Activated CD4-positive, alpha-beta memory T cell treated with anti-CD3 and anti-CD28 coated beads, Interleukin-2, amount 10 ng/mL, durations not matched to agents 7 days and 5 days (primary cell): ENCODE measurements around the gene THBD. TPM values are rescaled to one million over a fixed set of nuclear protein-coding genes. Genes with fewer than 3 reads are reported as not detected.

ENCODE experiments used
- CTCF ChIA-PET: fragments of 350-600 bp; sonication (Branson Sonifier 250); formaldehyde crosslinking; loops from one replicate; lab custom pipeline; 2021; ENCODE audit warnings: antibody characterized with exemption, inconsistent platforms; lab: Charles Lee
- POLR2A ChIA-PET: fragments of 350-600 bp; sonication (Branson Sonifier 250); formaldehyde crosslinking; loops from one replicate; lab custom pipeline; 2021; ENCODE audit warnings: antibody characterized with exemption; lab: Charles Lee
- DNase-seq: peaks from one replicate; pipeline ENCODE4 v3.0.0-alpha.2; 2020
- H3K27ac Mint-ChIP-seq: one replicate; pipeline ENCODE4 v1.8.0; 2021; ENCODE audit warnings: mild to moderate bottlenecking, mixed read lengths
- H3K27me3 Mint-ChIP-seq: one replicate; pipeline ENCODE4 v1.8.0; 2021; ENCODE audit warnings: mixed read lengths
- H3K36me3 Mint-ChIP-seq: one replicate; pipeline ENCODE4 v1.8.0; 2021; ENCODE audit warnings: low read depth, mixed read lengths
- H3K4me1 Mint-ChIP-seq: one replicate; pipeline ENCODE4 v1.8.0; 2021; ENCODE audit warnings: mixed read lengths
- H3K4me3 Mint-ChIP-seq: one replicate; pipeline ENCODE4 v1.8.0; 2021; ENCODE audit warnings: mild to moderate bottlenecking, mixed read lengths
- H3K9me3 Mint-ChIP-seq: one replicate; pipeline ENCODE4 v1.8.0; 2021; ENCODE audit warnings: mixed read lengths
- total RNA-seq, 2 experiments: library from RNA; stranded (reverse); gene quantifications; one replicate each; pipeline ENCODE4 v1.2.3, GENCODE V29; 2021

Gene THBD
- total RNA-seq, 2 experiments from 2014 or later: not detected

GRCh38 chr20:23081263-23081819 is 31.9 kb upstream of the THBD start:
- H3K4me3 Mint-ChIP-seq: no peak overlapping the region
- DNase-seq: no peak
- H3K27ac Mint-ChIP-seq: no peak overlapping the region
- CTCF ChIA-PET: no interaction called here
- H3K4me1 Mint-ChIP-seq: peaks cover 11% of the 10 kb centered on the region
- H3K36me3 Mint-ChIP-seq: no peaks in the 10 kb centered on the region
- no peaks in the 10 kb centered on the region for H3K9me3 Mint-ChIP-seq
- POLR2A ChIA-PET: no interaction called here
- H3K27me3 Mint-ChIP-seq: peaks cover 18% of the 10 kb centered on the region

GRCh38 chr20:23080521-23080920 is 31.0 kb upstream of the THBD start:
- H3K4me1 Mint-ChIP-seq: peaks cover 8% of the 10 kb centered on the region
- no peak overlapping the region for H3K27ac Mint-ChIP-seq
- CTCF ChIA-PET: no interaction called here
- H3K4me3 Mint-ChIP-seq: no peak overlapping the region
- H3K36me3 Mint-ChIP-seq: no peaks in the 10 kb centered on the region
- H3K9me3 Mint-ChIP-seq: no peaks in the 10 kb centered on the region
- DNase-seq: no peak
- POLR2A ChIA-PET: no interaction called here
- H3K27me3 Mint-ChIP-seq: peaks cover 18% of the 10 kb centered on the region

GRCh38 chr20:23079926-23080325 is 30.5 kb upstream of the THBD start:
- peaks cover 18% of the 10 kb centered on the region for H3K27me3 Mint-ChIP-seq
- no peak overlapping the region for H3K4me3 Mint-ChIP-seq
- ChIA-PET CTCF (no interaction called here), POLR2A (no interaction called here)
- H3K4me1 Mint-ChIP-seq: peaks cover 8% of the 10 kb centered on the region
- H3K36me3 Mint-ChIP-seq: no peaks in the 10 kb centered on the region
- DNase-seq: no peak
- no peaks in the 10 kb centered on the region for H3K9me3 Mint-ChIP-seq
- H3K27ac Mint-ChIP-seq: no peak overlapping the region

GRCh38 chr20:23079016-23079351 is 29.5 kb upstream of the THBD start:
- peaks cover 18% of the 10 kb centered on the region for H3K27me3 Mint-ChIP-seq
- DNase-seq: no peak
- H3K27ac Mint-ChIP-seq: no peak overlapping the region
- no peak overlapping the region for H3K4me3 Mint-ChIP-seq
- ChIA-PET CTCF (no interaction called here), POLR2A (no interaction called here)
- no peaks in the 10 kb centered on the region for H3K36me3 Mint-ChIP-seq
- H3K9me3 Mint-ChIP-seq: no peaks in the 10 kb centered on the region
- peaks cover 8% of the 10 kb centered on the region for H3K4me1 Mint-ChIP-seq

- H3K27ac Mint-ChIP-seq: no peak overlapping the region
- CTCF ChIA-PET: no interaction called here
- peaks cover 8% of the 10 kb centered on the region for H3K4me1 Mint-ChIP-seq
- no peaks in the 10 kb centered on the region for H3K36me3 Mint-ChIP-seq
- no peaks in the 10 kb centered on the region for H3K9me3 Mint-ChIP-seq
- DNase-seq: no peak
- POLR2A ChIA-PET: no interaction called here
- no peak overlapping the region for H3K4me3 Mint-ChIP-seq
- peaks cover 18% of the 10 kb centered on the region for H3K27me3 Mint-ChIP-seq
Measured at GRCh38 chr20:23078351-23079015, 29.0 kb upstream of the THBD start.

- Mint-ChIP-seq H3K27ac (no peak overlapping the region), H3K27me3 (peaks cover 17% of the 10 kb centered on the region), H3K9me3 (no peaks in the 10 kb centered on the region), H3K4me1 (peaks cover 3% of the 10 kb centered on the region), H3K4me3 (no peak overlapping the region), H3K36me3 (no peaks in the 10 kb centered on the region)
- ChIA-PET POLR2A (no interaction called here), CTCF (no interaction called here)
- no peak for DNase-seq
Measured at GRCh38 chr20:23077277-23077676, 27.8 kb upstream of the THBD start.

- no peaks in the 10 kb centered on the region for H3K4me1 Mint-ChIP-seq
- no peaks in the 10 kb centered on the region for H3K36me3 Mint-ChIP-seq
- DNase-seq: no peak
- H3K27ac Mint-ChIP-seq: no peak overlapping the region
- H3K27me3 Mint-ChIP-seq: peaks cover 11% of the 10 kb centered on the region
- no peaks in the 10 kb centered on the region for H3K9me3 Mint-ChIP-seq
- H3K4me3 Mint-ChIP-seq: no peak overlapping the region
- POLR2A ChIA-PET: no interaction called here
- CTCF ChIA-PET: no interaction called here
Measured at GRCh38 chr20:23074052-23074451, 24.6 kb upstream of the THBD start.

GRCh38 chr20:23072892-23073586 is 23.6 kb upstream of the THBD start:
- H3K4me3 Mint-ChIP-seq: no peak overlapping the region
- H3K36me3 Mint-ChIP-seq: no peaks in the 10 kb centered on the region
- H3K27ac Mint-ChIP-seq: no peak overlapping the region
- ChIA-PET POLR2A (no interaction called here), CTCF (no interaction called here)
- no peak for DNase-seq
- no peaks in the 10 kb centered on the region for H3K4me1 Mint-ChIP-seq
- H3K9me3 Mint-ChIP-seq: no peaks in the 10 kb centered on the region
- peaks cover 7% of the 10 kb centered on the region for H3K27me3 Mint-ChIP-seq

- DNase-seq: no peak
- H3K4me3 Mint-ChIP-seq: no peak overlapping the region
- H3K36me3 Mint-ChIP-seq: no peaks in the 10 kb centered on the region
- peaks cover 3% of the 10 kb centered on the region for H3K27me3 Mint-ChIP-seq
- H3K4me1 Mint-ChIP-seq: no peaks in the 10 kb centered on the region
- ChIA-PET POLR2A (no interaction called here), CTCF (no interaction called here)
- H3K27ac Mint-ChIP-seq: no peak overlapping the region
- no peaks in the 10 kb centered on the region for H3K9me3 Mint-ChIP-seq
Measured at GRCh38 chr20:23071996-23072395, 22.5 kb upstream of the THBD start.

GRCh38 chr20:23071398-23071797 is 21.9 kb upstream of the THBD start:
- no peak overlapping the region for H3K27ac Mint-ChIP-seq
- peaks cover 6% of the 10 kb centered on the region for H3K27me3 Mint-ChIP-seq
- ChIA-PET POLR2A (no interaction called here), CTCF (no interaction called here)
- DNase-seq: no peak
- no peak overlapping the region for H3K4me3 Mint-ChIP-seq
- H3K4me1 Mint-ChIP-seq: no peaks in the 10 kb centered on the region
- no peaks in the 10 kb centered on the region for H3K36me3 Mint-ChIP-seq
- H3K9me3 Mint-ChIP-seq: no peaks in the 10 kb centered on the region

GRCh38 chr20:23069108-23069507 is 19.6 kb upstream of the THBD start:
- Mint-ChIP-seq H3K4me1 (no peaks in the 10 kb centered on the region), H3K27ac (no peak overlapping the region), H3K36me3 (no peaks in the 10 kb centered on the region)

GRCh38 chr20:23068283-23068682 is 18.8 kb upstream of the THBD start:
- H3K36me3 Mint-ChIP-seq: no peaks in the 10 kb centered on the region
- DNase-seq: no peak
- POLR2A ChIA-PET: no interaction called here

More at GRCh38 chr20:23069108-23069507, 19.6 kb upstream of the THBD start:
- CTCF ChIA-PET: no interaction called here
- H3K4me3 Mint-ChIP-seq: no peak overlapping the region
- POLR2A ChIA-PET: no interaction called here
- DNase-seq: no peak
- peaks cover 18% of the 10 kb centered on the region for H3K27me3 Mint-ChIP-seq
- no peaks in the 10 kb centered on the region for H3K9me3 Mint-ChIP-seq

GRCh38 chr20:23066772-23067171 is 17.3 kb upstream of the THBD start:
- Mint-ChIP-seq H3K4me3 (no peak overlapping the region), H3K27me3 (peaks cover 20% of the 10 kb centered on the region), H3K27ac (no peak overlapping the region), H3K36me3 (no peaks in the 10 kb centered on the region), H3K4me1 (no peaks in the 10 kb centered on the region), H3K9me3 (no peaks in the 10 kb centered on the region)
- POLR2A ChIA-PET: no interaction called here
- no peak for DNase-seq
- CTCF ChIA-PET: no interaction called here

More at GRCh38 chr20:23068283-23068682, 18.8 kb upstream of the THBD start:
- no peaks in the 10 kb centered on the region for H3K9me3 Mint-ChIP-seq
- peaks cover 18% of the 10 kb centered on the region for H3K27me3 Mint-ChIP-seq
- CTCF ChIA-PET: no interaction called here
- H3K4me3 Mint-ChIP-seq: no peak overlapping the region
- H3K4me1 Mint-ChIP-seq: no peaks in the 10 kb centered on the region
- H3K27ac Mint-ChIP-seq: no peak overlapping the region
